Fibroblast of skin of back (primary cell): ENCODE results near the gene DUS1L. TPM values are rescaled to one million over a fixed set of nuclear protein-coding genes. Genes with fewer than 3 reads are reported as not detected.

Source experiments
- DNase-seq: peaks from one replicate; pipeline ENCODE4 v3.0.0-alpha.2; 2013
- polyA plus RNA-seq, 2 experiments: library from polyadenylated mRNA; unstranded; fragments of 120-200 nt; gene quantifications; one replicate each; pipeline ENCODE4 v1.2.1, GENCODE V29; 2013; ENCODE audit not compliant: insufficient read length in 2 of 2

DUS1L gene
- 58.1 TPM for polyA plus RNA-seq (2013, experiment 1 of 2; ENCODE audit: insufficient read length)
- 57.1 TPM for polyA plus RNA-seq (2013, experiment 2 of 2; ENCODE audit: insufficient read length)

DNA sequence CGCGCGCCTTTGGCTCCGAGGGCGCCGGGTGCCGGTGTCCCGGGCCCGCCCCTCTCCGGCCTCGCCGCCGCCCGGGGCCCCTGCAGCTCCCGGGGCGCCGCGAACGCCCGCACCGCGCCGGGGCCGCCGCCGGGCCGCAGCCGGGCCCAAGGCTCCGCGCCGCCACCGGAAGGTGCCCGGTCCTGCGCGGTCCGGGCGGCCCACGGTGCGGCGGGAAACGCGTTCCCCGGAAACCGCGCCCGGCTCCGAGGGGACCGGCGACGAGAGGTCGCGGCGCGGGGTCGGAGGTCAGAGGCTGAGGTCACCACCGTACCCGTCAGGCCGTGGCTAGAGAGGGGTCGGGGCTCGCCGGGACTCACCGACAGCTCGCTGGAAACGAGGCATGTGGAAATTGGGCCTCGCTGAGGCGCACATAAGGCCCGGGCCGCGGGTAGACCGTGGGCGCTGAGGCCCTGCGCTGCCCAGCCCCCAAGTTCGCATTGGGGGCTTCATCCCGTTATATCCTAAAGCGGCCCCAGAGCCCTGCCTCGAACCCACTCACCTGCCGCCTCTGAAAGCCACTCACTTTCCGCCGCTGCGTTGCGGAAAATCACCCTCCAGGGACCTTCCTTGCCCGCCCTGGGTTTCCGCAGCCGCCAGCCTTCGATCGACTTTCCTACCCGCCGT lies at the start of gene DUS1L:
Gene DUS1L, minus strand, starts transcription at position 167 of the 666 bp plus-strand sequence. CDS start 745 bp downstream, outside the sequence.
- peak; percentile 49 for DNase-seq

DNA sequence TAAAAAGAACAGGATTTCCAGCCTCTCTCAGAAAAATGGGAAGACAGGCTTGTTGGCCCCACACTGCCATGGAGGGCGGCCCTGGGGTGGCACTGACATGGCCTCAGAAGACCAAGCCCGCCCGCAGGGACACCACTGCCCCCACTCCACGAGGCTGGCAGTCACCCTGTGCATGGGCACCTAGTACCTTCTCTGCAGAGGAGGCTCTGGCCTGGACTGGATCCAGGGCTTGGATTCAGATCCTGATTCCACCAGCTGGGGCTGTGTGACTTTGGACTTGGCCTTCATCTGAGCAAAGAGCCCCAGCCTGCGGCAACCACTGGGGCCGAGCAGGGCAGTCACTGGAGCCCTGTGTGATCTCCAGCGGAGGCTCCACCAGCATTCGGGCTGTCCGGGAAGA lies 49.3 kb upstream of the DUS1L start:
- no peak for DNase-seq

GRCh38 chr17:82114447-82114846 lies 48.8 kb upstream of the DUS1L start:
- DNase-seq = no peak

DNA sequence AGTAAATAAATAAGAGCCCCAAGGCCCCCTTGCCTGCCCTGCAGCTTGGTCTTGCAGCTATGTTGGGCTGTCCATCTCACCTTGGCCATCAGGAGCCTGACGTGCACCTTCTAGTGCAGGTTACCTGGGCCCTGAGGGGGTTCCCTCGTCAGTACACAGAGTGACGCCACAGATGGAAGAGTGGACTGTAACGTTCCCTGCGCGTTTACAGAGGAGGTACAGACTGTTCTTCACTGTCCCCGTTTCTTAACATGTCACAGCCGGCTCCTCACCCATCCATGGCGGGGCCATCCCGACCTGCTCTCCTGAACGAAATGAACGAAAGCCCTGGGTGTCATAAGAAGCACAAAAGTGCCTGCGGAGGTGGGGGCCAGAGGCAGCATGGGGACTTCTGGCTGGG lies 48.3 kb upstream of the DUS1L start:
- no peak for DNase-seq

GRCh38 chr17:82113422-82113821 lies 47.8 kb upstream of the DUS1L start:
- DNase-seq = no peak

GRCh38 chr17:82112914-82113311 lies 47.3 kb upstream of the DUS1L start:
- DNase-seq = no peak

- DNase-seq = no peak
These were observed 46.7 kb upstream of the DUS1L start for GRCh38 chr17:82112181-82112913.

- DNase-seq = no peak
These were observed 44.7 kb upstream of the DUS1L start for GRCh38 chr17:82110298-82110697.

GRCh38 chr17:82108961-82109475 lies 43.4 kb upstream of the DUS1L start:
- no peak for DNase-seq

- DNase-seq = no peak
These were observed 42.9 kb upstream of the DUS1L start for GRCh38 chr17:82108496-82108945.

- no peak for DNase-seq
These were observed 42.4 kb upstream of the DUS1L start for GRCh38 chr17:82108038-82108437.

DNA sequence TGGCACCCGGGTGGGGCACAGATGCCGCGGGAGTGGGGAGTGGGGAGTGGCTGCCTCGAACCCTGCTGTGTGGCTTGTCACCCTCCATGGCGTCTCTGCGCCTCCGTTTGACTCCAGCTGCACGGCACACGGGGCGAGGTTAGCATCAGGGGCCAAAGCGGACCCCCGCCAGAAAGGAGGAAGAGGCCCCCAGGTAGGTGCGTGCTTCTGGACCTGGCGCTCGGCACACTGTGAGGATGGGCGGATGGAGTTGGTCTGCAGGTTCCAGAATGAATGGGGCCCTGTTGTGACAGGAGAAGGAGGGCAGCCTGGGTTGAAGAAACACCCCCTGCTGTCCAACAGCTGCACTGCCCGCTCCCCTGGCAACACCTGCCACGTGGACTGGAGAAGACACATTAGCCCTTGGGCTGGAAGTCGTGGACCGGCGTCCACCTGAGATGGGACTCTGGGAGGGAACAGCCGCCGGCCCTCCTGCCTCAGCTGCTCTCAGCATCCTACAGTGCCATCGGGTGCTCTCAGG lies 41.8 kb upstream of the DUS1L start:
- no peak for DNase-seq

- DNase-seq = no peak
These were observed 41.2 kb upstream of the DUS1L start for GRCh38 chr17:82106688-82107305.

DNA sequence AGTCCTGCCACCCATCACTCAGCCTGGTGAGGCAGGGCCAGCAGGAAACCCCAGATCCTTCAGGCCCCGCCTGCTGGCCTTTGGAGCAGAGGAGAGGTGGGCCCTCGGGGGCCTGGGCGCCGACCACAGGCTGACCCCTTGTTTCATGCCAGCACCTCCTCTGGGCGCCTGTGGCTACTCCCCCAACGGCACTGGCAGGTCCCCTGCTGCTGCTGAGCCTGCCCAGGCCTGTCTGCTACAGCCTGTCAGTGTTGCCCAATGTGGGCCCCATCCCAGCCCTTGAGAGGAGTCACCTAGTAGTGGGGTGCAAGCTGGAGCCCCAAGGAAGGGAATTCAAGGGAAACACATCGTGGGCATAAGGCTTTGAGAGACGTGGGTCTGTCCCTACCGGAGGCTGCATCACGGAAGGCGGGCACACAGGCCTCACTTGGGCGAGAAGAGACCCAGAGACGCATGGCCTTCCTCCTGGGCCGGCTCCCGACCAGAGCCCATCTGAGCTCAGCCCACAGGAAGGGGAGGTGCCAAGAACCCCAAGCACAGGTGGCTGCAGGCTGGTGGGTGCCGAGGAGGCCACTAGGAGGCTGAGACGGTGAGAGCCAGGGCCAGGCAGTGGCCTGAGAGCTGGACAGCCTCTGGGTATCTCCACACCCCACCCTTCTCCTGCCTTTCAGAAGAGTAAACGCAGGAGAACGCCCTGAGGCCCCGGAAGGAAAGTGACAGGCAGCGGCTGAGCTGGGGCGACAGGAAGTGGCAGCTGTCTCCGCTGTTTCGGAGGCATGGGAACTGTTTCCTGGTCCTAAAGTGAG lies 40.5 kb upstream of the DUS1L start:
- DNase-seq = peak; percentile 50

DNA sequence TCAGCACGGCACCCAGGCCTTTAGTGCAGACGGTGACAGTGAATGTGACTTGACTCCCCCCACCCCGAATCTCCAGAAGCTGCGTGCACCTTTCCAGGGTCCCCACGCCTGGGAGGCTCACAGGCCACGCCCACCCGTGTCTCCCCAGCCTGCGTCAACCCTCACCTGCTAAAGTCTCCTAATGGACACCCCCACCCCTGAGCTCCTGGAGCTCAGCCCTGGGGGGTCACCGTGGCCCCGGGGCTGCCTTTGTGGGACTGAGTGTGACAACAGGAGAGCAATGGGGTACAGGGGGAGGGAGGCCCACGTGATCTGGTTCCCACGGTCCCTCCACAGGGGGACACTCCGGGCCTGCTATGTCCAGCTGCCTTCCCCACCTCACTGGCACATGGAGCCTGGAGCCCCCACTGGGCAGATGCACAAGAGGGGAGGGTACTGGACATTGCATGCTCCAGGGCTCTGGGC lies 39.8 kb upstream of the DUS1L start:
- DNase-seq = no peak

GRCh38 chr17:82104797-82105416 lies 39.3 kb upstream of the DUS1L start:
- no peak for DNase-seq

GRCh38 chr17:82103553-82104451 lies 38.2 kb upstream of the DUS1L start:
- no peak for DNase-seq

DNA sequence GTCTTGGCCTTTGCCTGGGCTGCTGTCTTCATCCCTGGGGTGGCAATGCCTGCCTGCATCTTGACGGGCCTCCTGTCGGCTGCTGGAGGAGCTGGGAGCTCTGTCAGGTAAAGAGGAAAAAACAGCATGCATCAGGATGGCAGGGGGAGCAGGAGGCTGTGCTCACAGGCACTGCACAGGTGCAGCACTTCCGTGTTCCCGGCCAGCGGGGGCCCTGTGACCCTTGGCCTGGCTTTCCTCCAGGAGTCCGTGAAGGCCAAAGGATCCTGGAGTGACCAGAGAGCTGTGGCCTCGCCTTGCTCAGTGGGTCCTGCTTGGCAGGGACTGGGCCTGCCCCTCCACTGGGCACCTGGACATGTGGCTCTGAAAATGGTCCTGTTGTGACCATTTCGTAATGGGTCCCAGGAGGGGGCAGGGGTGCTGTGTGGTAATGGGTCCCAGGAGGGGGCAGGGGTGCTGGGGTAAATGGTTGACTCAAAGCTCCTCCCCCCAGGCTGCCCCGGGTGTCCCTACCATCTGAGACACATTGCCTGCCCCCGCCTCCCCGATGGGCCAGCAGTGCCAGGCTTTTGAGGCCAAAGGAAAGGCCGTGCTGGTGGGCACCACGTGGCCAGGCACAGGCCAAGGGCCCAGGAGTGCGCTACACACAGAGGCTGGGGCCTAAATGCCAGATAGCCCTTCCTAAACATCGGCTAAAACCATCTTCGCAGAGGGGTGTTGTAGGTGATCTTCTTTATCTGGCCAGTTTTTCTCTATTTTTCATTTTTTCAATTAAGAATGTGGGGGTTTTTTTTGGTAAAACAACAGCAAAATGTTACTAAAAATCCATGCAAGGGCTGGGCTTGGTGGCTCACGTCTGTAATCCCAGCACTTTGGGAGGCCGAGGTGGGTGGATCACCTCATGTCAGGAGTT lies 36.4 kb upstream of the DUS1L start:
- DNase-seq = no peak

- no peak for DNase-seq
These were observed 35.7 kb upstream of the DUS1L start for GRCh38 chr17:82101301-82101715.
